H1 (cell line): ENCODE measurements around the gene GPR162. TPM values are rescaled to one million over a fixed set of nuclear protein-coding genes. Genes with fewer than 3 reads are reported as not detected.
A peak's percentile ranks its signal among the peaks of the same experiment; 100 is the strongest.

Source experiments
- CTCF ChIA-PET: fragments of 300-600 bp; sonication (Branson Sonifier 250); formaldehyde crosslinking; loops from one replicate; lab custom pipeline; 2021; ENCODE audit not compliant: partially characterized antibody; lab: Charles Lee
- POLR2A ChIA-PET: fragments of 300-600 bp; sonication (Branson Sonifier 250); formaldehyde crosslinking; loops from one replicate; lab custom pipeline; 2021; ENCODE audit warnings: inconsistent platforms; ENCODE audit not compliant: partially characterized antibody; lab: Charles Lee
- DNase-seq, 2 experiments: peaks; one replicate each; pipeline versions ENCODE4 v3.0.0 to v3.0.0-alpha.2; 2010 to 2022; ENCODE audit warnings: low spot score in 2 of 2, low read depth in 1 of 2, mixed read lengths in 1 of 2
- FAIRE-seq: peaks from 2 replicates; lab custom pipeline; 2011; peaks lifted over from hg19 to GRCh38; lab: Jason Lieb, UNC
- H2AFZ ChIP-seq: 2 replicates; pipeline ENCODE4 v1.8.1; 2012; ENCODE audit warnings: low read length, inconsistent platforms
- H2AK5ac ChIP-seq: 2 replicates; pipeline ENCODE4 v1.6.1; 2013; ENCODE audit warnings: low read depth, low read length
- H2BK120ac ChIP-seq: replicated peaks from 2 replicates; pipeline ENCODE3; 2013; ENCODE audit warnings: low read depth, low read length, inconsistent platforms
- H2BK12ac ChIP-seq: 2 replicates; pipeline ENCODE4 v1.6.1; 2013; ENCODE audit warnings: low read depth, low read length
- H2BK15ac ChIP-seq: 2 replicates; pipeline ENCODE4 v1.6.1; 2013; ENCODE audit warnings: low read length
- H2BK20ac ChIP-seq: 2 replicates; pipeline ENCODE4 v1.6.1; 2013; ENCODE audit warnings: low read length
- H2BK5ac ChIP-seq: 2 replicates; pipeline ENCODE4 v1.6.1; 2013; ENCODE audit warnings: low read depth, low read length
- H3K14ac ChIP-seq: 2 replicates; pipeline ENCODE4 v1.6.1; 2013; ENCODE audit warnings: inconsistent platforms; ENCODE audit not compliant: insufficient read length
- H3K18ac ChIP-seq: 2 replicates; pipeline ENCODE4 v1.6.1; 2013; ENCODE audit warnings: low read length; ENCODE audit errors: extremely low read depth
- H3K23ac ChIP-seq: 2 replicates; pipeline ENCODE4 v1.6.1; 2013; ENCODE audit warnings: inconsistent platforms; ENCODE audit not compliant: insufficient read length
- H3K23me2 ChIP-seq: 2 replicates; pipeline ENCODE4 v1.6.1; 2013; ENCODE audit warnings: low read depth, low read length
- H3K27ac ChIP-seq: 2 replicates; pipeline ENCODE4 v1.6.1; 2011; ENCODE audit warnings: low read depth, low read length, inconsistent platforms
- H3K27me3 ChIP-seq, 4 experiments: replicated peaks in 1 of 4; 1 replicate in 1 of 4; 2 replicates in 3 of 4; pipeline versions ENCODE4 v1.6.1 to v1.8.1; 2011 to 2013; ENCODE audit warnings: low read length in 3 of 4, mild to moderate bottlenecking in 3 of 4, inconsistent platforms in 2 of 4, mixed read lengths in 2 of 4, moderate library complexity in 1 of 4; ENCODE audit not compliant: control insufficient read depth in 3 of 4, insufficient read depth in 3 of 4; ENCODE audit errors: extremely low read depth in 1 of 4
- H3K36me3 ChIP-seq, 4 experiments: 2 replicates each; pipeline versions ENCODE4 v1.6.1 to v1.8.1; 2011 to 2013; ENCODE audit warnings: mild to moderate bottlenecking in 4 of 4, low read length in 3 of 4, moderate library complexity in 2 of 4, control low read depth in 1 of 4, inconsistent platforms in 1 of 4; ENCODE audit not compliant: insufficient read depth in 4 of 4, control insufficient read depth in 2 of 4
- H3K4ac ChIP-seq: replicated peaks from 2 replicates; pipeline ENCODE3; 2013; ENCODE audit warnings: low read length, low read depth, mixed read lengths, inconsistent platforms; ENCODE audit not compliant: insufficient read length
- H3K4me1 ChIP-seq, 4 experiments: replicated peaks in 1 of 4; 1 replicate in 1 of 4; 2 replicates in 3 of 4; pipeline versions ENCODE4 v1.6.1 to v1.8.1; 2011 to 2013; ENCODE audit warnings: low read length in 3 of 4, inconsistent platforms in 2 of 4, mixed read lengths in 1 of 4; ENCODE audit not compliant: insufficient read depth in 4 of 4, control insufficient read depth in 3 of 4
- H3K4me2 ChIP-seq, 2 experiments: 2 replicates each; pipeline versions ENCODE4 v1.6.1 to v1.8.1; 2011 to 2013; ENCODE audit warnings: low read depth in 2 of 2, low read length in 2 of 2, control low read depth in 1 of 2, inconsistent platforms in 1 of 2, mild to moderate bottlenecking in 1 of 2; ENCODE audit not compliant: insufficient read depth in 1 of 2
- H3K4me3 ChIP-seq, 4 experiments: fragments of 200-600, 300-600 bp in 1 of 4; sonication (generic), shearing (Covaris generic), sonication (Bioruptor Twin) in 1 of 4; 2 replicates each; pipeline versions ENCODE4 v1.5.1 to v1.8.1; 2011 to 2016; ENCODE audit warnings: low read length in 4 of 4, low read depth in 3 of 4, control low read depth in 2 of 4, inconsistent platforms in 2 of 4, mild to moderate bottlenecking in 2 of 4, mixed read lengths in 1 of 4, moderate library complexity in 1 of 4; ENCODE audit not compliant: insufficient read depth in 2 of 4; ENCODE audit errors: extremely low read depth in 1 of 4
- H3K56ac ChIP-seq: replicated peaks from 2 replicates; pipeline ENCODE3; 2013; ENCODE audit warnings: low read depth, mild to moderate bottlenecking, mixed read lengths, low read length, inconsistent platforms; ENCODE audit not compliant: insufficient read length
- H3K79me1 ChIP-seq: 2 replicates; pipeline ENCODE4 v1.6.1; 2013; ENCODE audit warnings: low read depth, low read length, control low read depth
- H3K79me2 ChIP-seq, 2 experiments: 2 replicates each; pipeline versions ENCODE4 v1.6.1 to v1.8.1; 2012 to 2013; ENCODE audit warnings: low read length in 2 of 2, mild to moderate bottlenecking in 2 of 2, inconsistent platforms in 1 of 2; ENCODE audit not compliant: insufficient read depth in 2 of 2, control insufficient read depth in 1 of 2
- H3K9ac ChIP-seq, 4 experiments: replicated peaks in 1 of 4; 1 replicate in 1 of 4; 2 replicates in 3 of 4; pipeline versions ENCODE4 v1.6.1 to v1.8.1; 2011 to 2013; ENCODE audit warnings: low read depth in 3 of 4, low read length in 3 of 4, control low read depth in 2 of 4, mild to moderate bottlenecking in 2 of 4, moderate library complexity in 2 of 4, inconsistent platforms in 1 of 4; ENCODE audit errors: extremely low read depth in 1 of 4
- H3K9me3 ChIP-seq, 2 experiments: 2 replicates each; pipeline versions ENCODE4 v1.6.1 to v1.8.1; 2012 to 2013; ENCODE audit warnings: mild to moderate bottlenecking in 2 of 2, moderate library complexity in 2 of 2, control low read depth in 1 of 2, inconsistent platforms in 1 of 2, low read depth in 1 of 2, low read length in 1 of 2, mixed read lengths in 1 of 2; ENCODE audit not compliant: insufficient read depth in 2 of 2
- H4K20me1 ChIP-seq, 2 experiments: replicated peaks in 1 of 2; 2 replicates each; pipeline versions ENCODE3 to v1.8.1; 2011 to 2013; ENCODE audit warnings: inconsistent platforms in 2 of 2, low read length in 2 of 2, mild to moderate bottlenecking in 1 of 2; ENCODE audit not compliant: insufficient read depth in 2 of 2, control insufficient read depth in 1 of 2
- H4K5ac ChIP-seq: 2 replicates; pipeline ENCODE4 v1.6.1; 2013; ENCODE audit warnings: low read length, low read depth, mixed read lengths, inconsistent platforms; ENCODE audit not compliant: insufficient read length
- H4K8ac ChIP-seq: 2 replicates; pipeline ENCODE4 v1.8.0; 2013; ENCODE audit warnings: mild to moderate bottlenecking, moderate library complexity, low read length, inconsistent platforms; ENCODE audit not compliant: insufficient read depth; ENCODE audit errors: extremely low read depth
- H4K91ac ChIP-seq: replicated peaks from 2 replicates; pipeline ENCODE3; 2013; ENCODE audit warnings: low read length, mixed read lengths, inconsistent platforms; ENCODE audit not compliant: insufficient read length
- CTBP2 ChIP-seq: IDR thresholded peaks from 2 replicates; pipeline ENCODE4 v1.7.0; 2011; ENCODE audit warnings: borderline replicate concordance, mild to moderate bottlenecking, moderate library complexity, mixed read lengths, low read length; ENCODE audit not compliant: insufficient read depth, insufficient read length
- NRF1 ChIP-seq: IDR thresholded peaks from 2 replicates; pipeline ENCODE4 v1.6.1; 2011; ENCODE audit warnings: mild to moderate bottlenecking, low read depth, low read length, improper control_type of control experiment
- RFX5 ChIP-seq: IDR thresholded peaks from 2 replicates; pipeline ENCODE4 v1.6.1; 2011; ENCODE audit warnings: low read depth, low read length, improper control_type of control experiment, borderline replicate concordance
- SIN3A ChIP-seq, 2 experiments: IDR thresholded peaks in 1 of 2; conservative IDR thresholded peaks in 1 of 2; 2 replicates each; pipeline ENCODE4 v1.6.1; 2011 to 2012; ENCODE audit warnings: low read length in 2 of 2, improper control_type of control experiment in 1 of 2, low read depth in 1 of 2, mild to moderate bottlenecking in 1 of 2
- SIRT6 ChIP-seq: IDR thresholded peaks from one replicate; pipeline ENCODE4 v1.7.1; 2012; ENCODE audit warnings: low read length, inconsistent platforms
- WGBS, 2 experiments: shearing (Covaris generic) in 1 of 2; methylation state at CpG; one replicate each; pipeline versions ENCODE4 v1.1.6 to v1.1.7; 2013 to 2015; ENCODE audit warnings: low lambda C conversion rate in 2 of 2, mixed read lengths in 2 of 2, inconsistent platforms in 1 of 2, low coverage in 1 of 2, missing lambda C conversion rate in 1 of 2; ENCODE audit not compliant: insufficient replicate concordance in 2 of 2, insufficient coverage in 1 of 2, insufficient read length in 1 of 2; ENCODE audit errors: extremely low coverage in 1 of 2, missing lambda C conversion rate in 1 of 2; 5-methylcytosine and 5-hydroxymethylcytosine counted together
- polyA plus RNA-seq, 7 experiments: library from polyadenylated mRNA; depleted of rRNA in 3 of 7; stranded (reverse) in 5 of 7; unstranded in 2 of 7; fragments of >200 nt in 5 of 7; fragments of 200-250 nt in 2 of 7; gene quantifications; 1 replicate in 5 of 7; 2 replicates in 1 of 7; 4 replicates in 1 of 7; pipeline versions ENCODE4 v1.2.1 to v1.2.3, GENCODE V29; 2011 to 2013; ENCODE audit warnings: missing spikeins in 2 of 7, mixed read lengths in 2 of 7
- total RNA-seq: library from RNA; stranded (reverse); fragmentation: NEBNext Ultra II Directional; extraction: Animal tissue kit (Norgen Biotek cat#: 25700); gene quantifications from 2 replicates; pipeline ENCODE4 v1.2.1, GENCODE V29; 2021

Gene GPR162
- total and polyA plus RNA-seq, 2 of the 8 experiments (the other 6 are each of a cell fraction or from before 2014, with no cell fraction given), result 7.3 to 8.8 TPM

GRCh38 chr12:6849976-6850560 lies 28.4 kb downstream of the GPR162 start:
- H3K23me2 ChIP-seq, result peaks cover 13% of the 10 kb centered on the region
- H3K79me1 ChIP-seq, result peaks cover 2% of the 10 kb centered on the region
- H3K27me3 ChIP-seq, result no peaks in the 10 kb centered on the region
- H4K8ac ChIP-seq, result no peak overlapping the region; the same call in 1 of the 2 replicates
- FAIRE-seq (no peak), DNase-seq (no peak)
- H3K36me3 ChIP-seq, result peaks cover 9 to 38% (median 27%) of the 10 kb centered on the region in 4 experiments; a peak in 7 of 8 replicates
- WGBS, 2 experiments, result 91% methylated on average over 10 of the region's 10 CpGs; no CpG with 5 or more reads in 1 of the 2 experiments
- H2AFZ ChIP-seq, result no peak overlapping the region
- H3K56ac ChIP-seq, result no peak overlapping the region
- H2BK120ac ChIP-seq, result no peak overlapping the region
- H3K23ac ChIP-seq, result no peak overlapping the region
- no peak overlapping the region for H4K5ac ChIP-seq
- no peak overlapping the region for H3K14ac ChIP-seq
- peak overlapping the region; percentile 79 to 94 (median 88); a peak in 7 of 8 replicates for H3K4me3 ChIP-seq
- no peak overlapping the region for H2BK12ac ChIP-seq
- H3K4me2 ChIP-seq, result peak overlapping the region; percentile 65 to 96
- peaks cover 0 to 29% of the 10 kb centered on the region in 2 experiments; a peak in 2 of 4 replicates for H3K79me2 ChIP-seq
- H2BK15ac ChIP-seq, result no peak overlapping the region
- POLR2A ChIA-PET, result interaction anchor here (1.0 to 25.7 kb wide), 6 partner anchors 17 to 379 kb away, joined by 3 to 588 read pairs (median 25); partner anchors contain the start of genes C12orf57, GAPDH, GNB3 and GPR162
- H4K20me1 ChIP-seq, result peaks cover 0 to 3% of the 10 kb centered on the region in 2 experiments
- peak overlapping the region in 1 of 4 experiments; percentile 55; a peak in 3 of 7 replicates for H3K9ac ChIP-seq
- no peak overlapping the region for H4K91ac ChIP-seq
- no peak overlapping the region for H2AK5ac ChIP-seq
- no peak overlapping the region for H3K4ac ChIP-seq
- no peak overlapping the region for H2BK20ac ChIP-seq
- H3K18ac ChIP-seq, result no peak overlapping the region
- H3K9me3 ChIP-seq, result no peaks in the 10 kb centered on the region
- no peak overlapping the region for H3K27ac ChIP-seq
- H2BK5ac ChIP-seq, result peak overlapping the region; percentile 60; the same call in 1 of the 2 replicates
- TF ChIP-seq CTBP2 (no peak), SIN3A (conservative IDR thresholded peaks at IDR 0.05 in 1 of 2, IDR thresholded peaks at IDR 0.05 in 1 of 2; ENCODE audit: low read depth in 1 of 2, low read length in 2 of 2) (no peak), NRF1 (no peak), RFX5 (no peak), SIRT6 (no peak)
- H3K4me1 ChIP-seq, result peaks cover 0 to 14% (median 3%) of the 10 kb centered on the region in 4 experiments; a peak in 5 of 7 replicates
- CTCF ChIA-PET, result interaction anchor here (1.8 to 19.8 kb wide), 3 partner anchors 16 to 294 kb away, joined by 4 to 292 read pairs (median 10); partner anchors contain the start of genes GNB3 and P3H3
